HEK293 (cell line): Measurements from ENCODE around the gene ETNK2.
A peak's percentile ranks its signal among the peaks of the same experiment; 100 is the strongest.

Source experiments
- CTCF ChIA-PET: fragments of 350-600 bp; formaldehyde crosslinking; extraction: SDS; loops from one replicate; lab custom pipeline; 2021; ENCODE audit warnings: antibody characterized with exemption; lab: Yijun Ruan, JAX
- POLR2A ChIA-PET: fragments of 300-600 bp; formaldehyde crosslinking; extraction: SDS; loops from one replicate; lab custom pipeline; 2020; ENCODE audit warnings: antibody characterized with exemption, inconsistent platforms; lab: Yijun Ruan, JAX
- H3K27ac ChIP-seq: fragments of 200-500 bp; sonication (Bioruptor generic); 2 replicates; pipeline ENCODE4 v1.5.1; 2014; ENCODE audit warnings: low read depth, low read length, control low read depth, inconsistent platforms; ENCODE audit errors: extremely low read depth
- H3K36me3 ChIP-seq, 2 experiments: fragments of 200-500 bp in 1 of 2; sonication (Bioruptor generic) in 1 of 2; 1 replicate in 1 of 2; 2 replicates in 1 of 2; pipeline ENCODE4 v1.5.1; 2014 to 2017; ENCODE audit warnings: inconsistent platforms in 2 of 2, low read length in 2 of 2; ENCODE audit not compliant: control insufficient read depth in 2 of 2, insufficient read depth in 1 of 2
- H3K4me1 ChIP-seq: fragments of 200-500 bp; sonication (Bioruptor generic); 2 replicates; pipeline ENCODE4 v1.5.1; 2014; ENCODE audit warnings: mild to moderate bottlenecking, low read length, inconsistent platforms; ENCODE audit not compliant: control insufficient read depth, insufficient read depth
- H3K4me3 ChIP-seq: 2 replicates; pipeline ENCODE4 v1.5.1; 2011; ENCODE audit warnings: low read depth, mild to moderate bottlenecking, control low read depth, low read length, moderate library complexity
- H3K9me3 ChIP-seq: fragments of 200-500 bp; sonication (Bioruptor generic); 2 replicates; pipeline ENCODE4 v1.5.1; 2014; ENCODE audit warnings: low read depth, low read length, inconsistent platforms; ENCODE audit not compliant: control insufficient read depth, insufficient read depth
- KLF1 ChIP-seq: fragments of 450-650 bp; formaldehyde crosslinking; IDR thresholded peaks from 2 replicates; pipeline ENCODE4 v1.5.1; 2016; ENCODE audit warnings: missing biosample characterization, missing genetic modification characterization
- ZNF121 ChIP-seq: fragments of 450-650 bp; formaldehyde crosslinking; IDR thresholded peaks from 2 replicates; pipeline ENCODE4 v1.5.1; 2016; ENCODE audit warnings: missing biosample characterization, missing genetic modification characterization
- ZNF2 ChIP-seq: fragments of 450-650 bp; formaldehyde crosslinking; IDR thresholded peaks from 2 replicates; pipeline ENCODE4 v1.5.1; 2016; ENCODE audit warnings: missing biosample characterization, missing genetic modification characterization
- ZNF311 ChIP-seq: fragments of 450-650 bp; formaldehyde crosslinking; IDR thresholded peaks from 2 replicates; pipeline ENCODE4 v1.5.1; 2017; ENCODE audit warnings: missing biosample characterization, missing genetic modification characterization, borderline replicate concordance
- ZNF324 ChIP-seq: fragments of 450-650 bp; formaldehyde crosslinking; IDR thresholded peaks from 2 replicates; pipeline ENCODE4 v1.5.1; 2016; ENCODE audit warnings: missing biosample characterization, missing genetic modification characterization
- ZNF354C ChIP-seq: fragments of 450-650 bp; formaldehyde crosslinking; IDR thresholded peaks from 2 replicates; pipeline ENCODE4 v1.5.1; 2016; ENCODE audit warnings: missing biosample characterization, missing genetic modification characterization, low read depth, borderline replicate concordance
- ZNF433 ChIP-seq: fragments of 450-650 bp; formaldehyde crosslinking; IDR thresholded peaks from 2 replicates; pipeline ENCODE4 v1.5.1; 2016; ENCODE audit warnings: missing biosample characterization, missing genetic modification characterization, low read depth
- ZNF571 ChIP-seq: fragments of 450-650 bp; formaldehyde crosslinking; IDR thresholded peaks from 2 replicates; pipeline ENCODE4 v1.5.0; 2017; ENCODE audit warnings: missing biosample characterization, missing genetic modification characterization
- ZNF596 ChIP-seq: fragments of 450-650 bp; IDR thresholded peaks from 2 replicates; pipeline ENCODE4 v1.5.0; 2018; ENCODE audit warnings: missing biosample characterization, mild to moderate bottlenecking, missing genetic modification characterization, moderate library complexity
- ZNF776 ChIP-seq: fragments of 450-650 bp; formaldehyde crosslinking; IDR thresholded peaks from 2 replicates; pipeline ENCODE4 v1.5.0; 2017; ENCODE audit warnings: missing biosample characterization, missing genetic modification characterization, borderline replicate concordance
- ZNF837 ChIP-seq: fragments of 450-650 bp; formaldehyde crosslinking; IDR thresholded peaks from 2 replicates; pipeline ENCODE4 v1.5.1; 2016; ENCODE audit warnings: missing biosample characterization, missing genetic modification characterization
- ZSCAN30 ChIP-seq: fragments of 450-650 bp; IDR thresholded peaks from 2 replicates; pipeline ENCODE4 v1.5.1; 2018; ENCODE audit warnings: missing biosample characterization, mild to moderate bottlenecking, missing genetic modification characterization, moderate library complexity
- TF ChIP-seq, protein P1 (sequence below): fragments of 450-650 bp; formaldehyde crosslinking; IDR thresholded peaks from 2 replicates; pipeline ENCODE4 v1.5.1; 2016; ENCODE audit warnings: missing biosample characterization, missing genetic modification characterization
- TF ChIP-seq, protein P2 (sequence below): fragments of 450-650 bp; formaldehyde crosslinking; IDR thresholded peaks from 2 replicates; pipeline ENCODE4 v1.5.1; 2017; ENCODE audit warnings: missing biosample characterization, missing genetic modification characterization

The ETNK2 gene

DNA sequence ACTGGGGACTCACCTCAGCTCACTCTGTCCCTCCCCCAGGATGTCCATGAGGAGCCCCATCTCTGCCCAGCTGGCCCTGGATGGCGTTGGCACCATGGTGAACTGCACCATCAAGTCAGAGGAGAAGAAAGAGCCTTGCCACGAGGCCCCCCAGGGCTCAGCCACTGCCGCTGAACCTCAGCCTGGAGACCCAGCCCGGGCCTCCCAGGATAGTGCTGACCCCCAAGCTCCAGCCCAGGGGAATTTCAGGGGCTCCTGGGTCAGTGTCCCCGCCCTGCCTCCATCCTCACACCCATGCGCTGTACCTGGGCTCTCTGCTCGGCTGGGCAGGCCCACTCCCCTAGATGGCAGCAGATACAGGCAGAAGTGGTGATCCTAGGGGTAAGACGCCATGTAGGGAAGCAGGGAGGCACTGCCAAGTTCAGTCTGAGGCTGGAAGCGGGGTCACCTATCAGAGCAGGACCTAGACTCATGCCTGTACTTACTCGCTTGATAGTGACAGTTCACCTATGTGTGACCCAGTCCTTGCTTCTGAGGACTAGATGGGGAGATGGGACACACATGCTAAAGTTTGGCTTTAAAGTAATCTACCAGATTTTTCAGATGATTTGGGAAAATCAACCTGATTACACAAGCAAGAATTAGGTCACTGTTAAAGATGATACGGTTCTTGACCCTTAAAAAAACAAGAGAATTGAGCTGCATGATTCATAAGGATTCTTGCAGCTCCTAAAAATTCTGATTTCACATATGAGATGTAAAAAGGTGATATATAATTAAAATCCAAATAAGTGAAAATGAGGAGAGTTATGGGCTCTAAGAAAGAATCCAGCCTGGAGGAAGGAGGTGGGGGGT is 38.7 kb downstream of the ETNK2 start:
- CTCF ChIA-PET, result interaction anchor here (0.7 to 4.1 kb wide), 3 partner anchors 13 to 15 kb away, joined by 3 to 31 read pairs (median 4); no protein-coding TSS in a partner anchor
- no peaks in the 10 kb centered on the region for H3K9me3 ChIP-seq
- no peak for TF ChIP-seq ZNF776 (tag by site-specific recombination)
- TF ChIP-seq, protein P1, sequence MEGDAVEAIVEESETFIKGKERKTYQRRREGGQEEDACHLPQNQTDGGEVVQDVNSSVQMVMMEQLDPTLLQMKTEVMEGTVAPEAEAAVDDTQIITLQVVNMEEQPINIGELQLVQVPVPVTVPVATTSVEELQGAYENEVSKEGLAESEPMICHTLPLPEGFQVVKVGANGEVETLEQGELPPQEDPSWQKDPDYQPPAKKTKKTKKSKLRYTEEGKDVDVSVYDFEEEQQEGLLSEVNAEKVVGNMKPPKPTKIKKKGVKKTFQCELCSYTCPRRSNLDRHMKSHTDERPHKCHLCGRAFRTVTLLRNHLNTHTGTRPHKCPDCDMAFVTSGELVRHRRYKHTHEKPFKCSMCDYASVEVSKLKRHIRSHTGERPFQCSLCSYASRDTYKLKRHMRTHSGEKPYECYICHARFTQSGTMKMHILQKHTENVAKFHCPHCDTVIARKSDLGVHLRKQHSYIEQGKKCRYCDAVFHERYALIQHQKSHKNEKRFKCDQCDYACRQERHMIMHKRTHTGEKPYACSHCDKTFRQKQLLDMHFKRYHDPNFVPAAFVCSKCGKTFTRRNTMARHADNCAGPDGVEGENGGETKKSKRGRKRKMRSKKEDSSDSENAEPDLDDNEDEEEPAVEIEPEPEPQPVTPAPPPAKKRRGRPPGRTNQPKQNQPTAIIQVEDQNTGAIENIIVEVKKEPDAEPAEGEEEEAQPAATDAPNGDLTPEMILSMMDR (tag by site-specific recombination), result 0 out of 2 replicates have a peak, but pooled peaks have one; percentile 21
- H3K4me3 ChIP-seq, result no peak overlapping the region
- peaks cover 0 to 5% of the 10 kb centered on the region in 2 experiments; a peak in 2 of 3 replicates for H3K36me3 ChIP-seq
- H3K27ac ChIP-seq, result no peak overlapping the region
- H3K4me1 ChIP-seq, result no peaks in the 10 kb centered on the region; the same call in 1 of the 2 replicates
- POLR2A ChIA-PET, result no interaction called here

DNA sequence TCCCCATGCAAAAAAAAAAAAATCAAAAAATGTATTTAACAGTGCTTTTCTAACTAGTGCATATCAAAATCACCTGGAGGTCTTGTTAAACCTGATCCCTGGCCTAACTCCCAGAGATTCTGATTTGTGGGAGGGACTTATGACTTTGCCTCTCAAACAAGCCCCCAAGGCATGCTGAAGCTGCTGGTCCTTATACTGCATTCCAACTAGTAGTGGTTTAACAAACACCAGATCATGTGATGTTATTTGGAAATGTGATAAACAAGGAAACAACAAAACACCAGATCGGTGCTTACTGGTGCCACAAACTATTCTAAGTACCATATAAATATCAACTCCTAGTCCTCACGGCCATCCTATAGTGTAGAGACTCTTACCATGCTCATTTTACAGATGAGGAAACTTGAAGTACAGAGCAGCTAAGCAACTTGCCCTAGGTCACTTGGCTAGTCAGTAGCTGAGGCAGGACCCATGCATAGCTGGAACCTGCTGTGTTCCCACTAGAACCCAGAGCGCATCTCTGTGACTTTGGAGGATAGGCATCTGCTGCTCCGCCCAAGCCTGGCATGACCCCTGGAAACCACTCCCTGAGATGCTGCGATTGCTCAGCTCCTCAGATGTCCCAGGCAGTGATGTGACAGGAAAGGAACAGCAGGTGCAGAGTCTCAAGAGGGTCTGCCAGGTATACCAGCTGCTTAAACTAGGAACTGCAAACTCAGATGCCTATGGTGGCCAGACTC is 40.8 kb downstream of the ETNK2 start:
- ChIA-PET POLR2A (interaction anchor here (0.7 to 0.9 kb wide), 2 partner anchors 24 to 31 kb away, joined by 3 read pairs; no protein-coding TSS in a partner anchor), CTCF (interaction anchor here (1.5 to 4.1 kb wide), 2 partner anchors 18 to 240 kb away, joined by 5 to 31 read pairs; no protein-coding TSS in a partner anchor)
- Histone ChIP-seq H3K27ac (no peak overlapping the region), H3K36me3 (no peaks in the 10 kb centered on the region), H3K9me3 (no peaks in the 10 kb centered on the region), H3K4me1 (no peaks in the 10 kb centered on the region; the same call in 1 of the 2 replicates)
- TF ChIP-seq ZSCAN30 (tag by site-specific recombination) (no peak), ZNF433 (tag by site-specific recombination) (no peak), ZNF837 (no peak), ZNF354C (tag by site-specific recombination) (no peak), ZNF571 (tag by site-specific recombination) (no peak), ZNF311 (tag by site-specific recombination) (no peak), ZNF596 (no peak), ZNF2 (tag by site-specific recombination) (no peak), ZNF121 (tag by site-specific recombination) (no peak), KLF1 (peak; percentile 43; the same call in 1 of the 2 replicates), ZNF324 (tag by site-specific recombination) (no peak)
- TF ChIP-seq, protein P2, sequence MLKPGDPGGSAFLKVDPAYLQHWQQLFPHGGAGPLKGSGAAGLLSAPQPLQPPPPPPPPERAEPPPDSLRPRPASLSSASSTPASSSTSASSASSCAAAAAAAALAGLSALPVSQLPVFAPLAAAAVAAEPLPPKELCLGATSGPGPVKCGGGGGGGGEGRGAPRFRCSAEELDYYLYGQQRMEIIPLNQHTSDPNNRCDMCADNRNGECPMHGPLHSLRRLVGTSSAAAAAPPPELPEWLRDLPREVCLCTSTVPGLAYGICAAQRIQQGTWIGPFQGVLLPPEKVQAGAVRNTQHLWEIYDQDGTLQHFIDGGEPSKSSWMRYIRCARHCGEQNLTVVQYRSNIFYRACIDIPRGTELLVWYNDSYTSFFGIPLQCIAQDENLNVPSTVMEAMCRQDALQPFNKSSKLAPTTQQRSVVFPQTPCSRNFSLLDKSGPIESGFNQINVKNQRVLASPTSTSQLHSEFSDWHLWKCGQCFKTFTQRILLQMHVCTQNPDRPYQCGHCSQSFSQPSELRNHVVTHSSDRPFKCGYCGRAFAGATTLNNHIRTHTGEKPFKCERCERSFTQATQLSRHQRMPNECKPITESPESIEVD (tag by site-specific recombination), result 0 out of 2 replicates have a peak, but pooled peaks have one; percentile 22
- TF ChIP-seq, all 188 proteins: peak for 2
- no peak overlapping the region for H3K4me3 ChIP-seq
